Measurements from ENCODE around the gene TPCN2.

Gene TPCN2

GRCh38 chr11:69160296-69161116 lies 111.8 kb downstream of the TPCN2 start:
- H3K4me2 ChIP-seq (ENCODE audit: low read length, poor library complexity, severe bottlenecking) = no peak overlapping the region
- no peak overlapping the region for H3K9ac ChIP-seq (ENCODE audit: low read length)
- no peak overlapping the region for H2BK120ac ChIP-seq (ENCODE audit: low read depth, low read length)
- no peaks in the 10 kb centered on the region for H3K79me1 ChIP-seq (replicated peaks; ENCODE audit: low read length, poor library complexity, severe bottlenecking)
- H4K91ac ChIP-seq (ENCODE audit: low read length) = no peak overlapping the region
- no peak overlapping the region for H3K14ac ChIP-seq (ENCODE audit: low read length in 2 of 2)
- H3K18ac ChIP-seq (ENCODE audit: low read depth in 1 of 2, low read length in 2 of 2) = no peak overlapping the region
- H3K9me3 ChIP-seq (ENCODE audit: control insufficient read depth, low read length) = peaks cover 19% of the 10 kb centered on the region
- WGBS = 89% methylated on average over 14 of the region's 15 CpGs
- H2BK15ac ChIP-seq (ENCODE audit: low read depth, poor library complexity, severe bottlenecking) = no peak overlapping the region
- H3K4ac ChIP-seq (ENCODE audit: low read depth in 1 of 2, low read length in 2 of 2) = no peak overlapping the region
- H4K8ac ChIP-seq (ENCODE audit: low read length) = no peak overlapping the region
- H3K4me1 ChIP-seq (ENCODE audit: control insufficient read depth, insufficient read depth, low read depth, low read length) = no peaks in the 10 kb centered on the region
- no peak overlapping the region for H3K27ac ChIP-seq (ENCODE audit: low read length, poor library complexity, severe bottlenecking)
- no peak overlapping the region for H2AFZ ChIP-seq (ENCODE audit: low read depth, low read length)
- H3K4me3 ChIP-seq (ENCODE audit: insufficient read depth in 1 of 2, low read depth in 1 of 2, low read length in 2 of 2) = no peak overlapping the region
- no peak overlapping the region for H2BK5ac ChIP-seq (ENCODE audit: low read depth, low read length, poor library complexity, severe bottlenecking)
- no peaks in the 10 kb centered on the region for H3K36me3 ChIP-seq (ENCODE audit: control insufficient read depth in 1 of 2, insufficient read depth in 2 of 2, low read depth in 1 of 2, low read length in 2 of 2)
- H2BK12ac ChIP-seq (ENCODE audit: low read length in 2 of 2) = no peak overlapping the region
- no peak for DNase-seq
- no peak overlapping the region for H2AK5ac ChIP-seq (ENCODE audit: low read length, severe bottlenecking)
- H3K23ac ChIP-seq (ENCODE audit: low read length in 2 of 2) = no peak overlapping the region
- peaks cover 20 to 44% of the 10 kb centered on the region in 2 experiments for H3K27me3 ChIP-seq (ENCODE audit: control insufficient read depth in 1 of 2, insufficient read depth in 1 of 2, low read length in 2 of 2)

- no peak overlapping the region for H3K4me3 ChIP-seq (ENCODE audit: insufficient read depth in 1 of 2, low read depth in 1 of 2, low read length in 2 of 2)
- no peak overlapping the region for H3K4ac ChIP-seq (ENCODE audit: low read depth in 1 of 2, low read length in 2 of 2)
- no peak overlapping the region for H2AK5ac ChIP-seq (ENCODE audit: low read length, severe bottlenecking)
- H2BK120ac ChIP-seq (ENCODE audit: low read depth, low read length) = no peak overlapping the region
- no peak overlapping the region for H2AFZ ChIP-seq (ENCODE audit: low read depth, low read length)
- no peak overlapping the region for H4K8ac ChIP-seq (ENCODE audit: low read length)
- H2BK12ac ChIP-seq (ENCODE audit: low read length in 2 of 2) = no peak overlapping the region
- no peaks in the 10 kb centered on the region for H3K36me3 ChIP-seq (ENCODE audit: control insufficient read depth in 1 of 2, insufficient read depth in 2 of 2, low read depth in 1 of 2, low read length in 2 of 2)
- DNase-seq = no peak
- H3K27me3 ChIP-seq (ENCODE audit: control insufficient read depth in 1 of 2, insufficient read depth in 1 of 2, low read length in 2 of 2) = peaks cover 16 to 39% of the 10 kb centered on the region in 2 experiments
- H3K23ac ChIP-seq (ENCODE audit: low read length in 2 of 2) = no peak overlapping the region
- H3K79me1 ChIP-seq (replicated peaks; ENCODE audit: low read length, poor library complexity, severe bottlenecking) = no peaks in the 10 kb centered on the region
- H2BK5ac ChIP-seq (ENCODE audit: low read depth, low read length, poor library complexity, severe bottlenecking) = no peak overlapping the region
- H3K27ac ChIP-seq (ENCODE audit: low read length, poor library complexity, severe bottlenecking) = no peak overlapping the region
- H3K9me3 ChIP-seq (ENCODE audit: control insufficient read depth, low read length) = peaks cover 19% of the 10 kb centered on the region
- H3K4me2 ChIP-seq (ENCODE audit: low read length, poor library complexity, severe bottlenecking) = no peak overlapping the region
- H3K4me1 ChIP-seq (ENCODE audit: control insufficient read depth, insufficient read depth, low read depth, low read length) = peaks cover 2% of the 10 kb centered on the region
- WGBS = 81% methylated on average over 5 of the region's 5 CpGs
- no peak overlapping the region for H3K14ac ChIP-seq (ENCODE audit: low read length in 2 of 2)
- no peak overlapping the region for H4K91ac ChIP-seq (ENCODE audit: low read length)
- no peak overlapping the region for H3K18ac ChIP-seq (ENCODE audit: low read depth in 1 of 2, low read length in 2 of 2)
- H2BK15ac ChIP-seq (ENCODE audit: low read depth, poor library complexity, severe bottlenecking) = no peak overlapping the region
- H3K9ac ChIP-seq (ENCODE audit: low read length) = no peak overlapping the region
Measured at GRCh38 chr11:69161117-69161407, 112.3 kb downstream of the TPCN2 start.

- Histone ChIP-seq H3K27me3 (ENCODE audit: control insufficient read depth in 1 of 2, insufficient read depth in 1 of 2, low read length in 2 of 2) (peaks cover 8 to 36% of the 10 kb centered on the region in 2 experiments), H2AFZ (ENCODE audit: low read depth, low read length) (no peak overlapping the region), H2BK120ac (ENCODE audit: low read depth, low read length) (no peak overlapping the region), H3K4me2 (ENCODE audit: low read length, poor library complexity, severe bottlenecking) (no peak overlapping the region), H3K14ac (ENCODE audit: low read length in 2 of 2) (no peak overlapping the region), H3K4ac (ENCODE audit: low read depth in 1 of 2, low read length in 2 of 2) (no peak overlapping the region), H3K4me1 (ENCODE audit: control insufficient read depth, insufficient read depth, low read depth, low read length) (peaks cover 14% of the 10 kb centered on the region), H3K18ac (ENCODE audit: low read depth in 1 of 2, low read length in 2 of 2) (no peak overlapping the region), H3K4me3 (ENCODE audit: insufficient read depth in 1 of 2, low read depth in 1 of 2, low read length in 2 of 2) (no peak overlapping the region), H4K8ac (ENCODE audit: low read length) (no peak overlapping the region), H4K91ac (ENCODE audit: low read length) (no peak overlapping the region), H3K9me3 (ENCODE audit: control insufficient read depth, low read length) (peaks cover 19% of the 10 kb centered on the region), H2BK5ac (ENCODE audit: low read depth, low read length, poor library complexity, severe bottlenecking) (no peak overlapping the region), H2AK5ac (ENCODE audit: low read length, severe bottlenecking) (no peak overlapping the region), H2BK15ac (ENCODE audit: low read depth, poor library complexity, severe bottlenecking) (no peak overlapping the region), H3K9ac (ENCODE audit: low read length) (no peak overlapping the region), H3K23ac (ENCODE audit: low read length in 2 of 2) (no peak overlapping the region), H2BK12ac (ENCODE audit: low read length in 2 of 2) (no peak overlapping the region), H3K27ac (ENCODE audit: low read length, poor library complexity, severe bottlenecking) (no peak overlapping the region), H3K79me1 (replicated peaks; ENCODE audit: low read length, poor library complexity, severe bottlenecking) (no peaks in the 10 kb centered on the region), H3K36me3 (ENCODE audit: control insufficient read depth in 1 of 2, insufficient read depth in 2 of 2, low read depth in 1 of 2, low read length in 2 of 2) (no peaks in the 10 kb centered on the region)
- DNase-seq = no peak
Measured at GRCh38 chr11:69162505-69162904, 113.8 kb downstream of the TPCN2 start.

- Histone ChIP-seq H3K79me1 (replicated peaks; ENCODE audit: low read length, poor library complexity, severe bottlenecking) (no peaks in the 10 kb centered on the region), H3K23ac (ENCODE audit: low read length in 2 of 2) (no peak overlapping the region), H2BK5ac (ENCODE audit: low read depth, low read length, poor library complexity, severe bottlenecking) (no peak overlapping the region), H3K14ac (ENCODE audit: low read length in 2 of 2) (no peak overlapping the region), H4K91ac (ENCODE audit: low read length) (no peak overlapping the region), H3K4ac (ENCODE audit: low read depth in 1 of 2, low read length in 2 of 2) (no peak overlapping the region), H3K4me3 (ENCODE audit: insufficient read depth in 1 of 2, low read depth in 1 of 2, low read length in 2 of 2) (no peak overlapping the region), H3K27ac (ENCODE audit: low read length, poor library complexity, severe bottlenecking) (no peak overlapping the region), H2BK15ac (ENCODE audit: low read depth, poor library complexity, severe bottlenecking) (no peak overlapping the region), H2BK120ac (ENCODE audit: low read depth, low read length) (no peak overlapping the region), H3K9me3 (ENCODE audit: control insufficient read depth, low read length) (peaks cover 19% of the 10 kb centered on the region), H3K9ac (ENCODE audit: low read length) (no peak overlapping the region), H2BK12ac (ENCODE audit: low read length in 2 of 2) (no peak overlapping the region), H3K27me3 (ENCODE audit: control insufficient read depth in 1 of 2, insufficient read depth in 1 of 2, low read length in 2 of 2) (peaks cover 9 to 32% of the 10 kb centered on the region in 2 experiments), H2AK5ac (ENCODE audit: low read length, severe bottlenecking) (no peak overlapping the region), H3K4me2 (ENCODE audit: low read length, poor library complexity, severe bottlenecking) (no peak overlapping the region), H3K4me1 (ENCODE audit: control insufficient read depth, insufficient read depth, low read depth, low read length) (peaks cover 14% of the 10 kb centered on the region), H3K18ac (ENCODE audit: low read depth in 1 of 2, low read length in 2 of 2) (no peak overlapping the region), H2AFZ (ENCODE audit: low read depth, low read length) (no peak overlapping the region), H4K8ac (ENCODE audit: low read length) (no peak overlapping the region), H3K36me3 (ENCODE audit: control insufficient read depth in 1 of 2, insufficient read depth in 2 of 2, low read depth in 1 of 2, low read length in 2 of 2) (no peaks in the 10 kb centered on the region)
- DNase-seq = no peak
- WGBS = 100% methylated on average over 1 of the region's 1 CpG
Measured at GRCh38 chr11:69163842-69164241, 115.1 kb downstream of the TPCN2 start.
